ENCODE data around the gene RND1.
"Not testable (repeated sequence)": the region's sequence is repeated elsewhere in the genome, so short reads cannot be mapped to it uniquely, and the experiment has no call there.

The RND1 gene

GRCh38 chr12:48865281-48866051, at the start of gene RND1:
Gene RND1, minus strand, starts transcription at chr12:48865870. Its CDS starts 103 bp downstream, at chr12:48865767.
- H3K27ac ChIP-seq = no peak within 1 kb of the TSS
- H3K27me3 ChIP-seq (replicated peaks) = peaks cover 15% of the 10 kb centered on the region
- DNase-seq = peak; percentile 90
- in situ Hi-C loops (cut with HindIII; ENCODE audit: low pct_ligation_motif_present, low sequenced_read_pairs) = no loop called here
- H3K36me3 ChIP-seq (replicated peaks) = no peaks in the 10 kb centered on the region
- TF ChIP-seq CTCF (IDR thresholded peaks at IDR 0.05; ENCODE audit: low read depth, low read length, missing control alignments) = no peak
- H3K4me3 ChIP-seq (ENCODE audit: low read depth, low read length) = peak within 1 kb of the TSS; percentile 68

- no peaks in the 10 kb centered on the region for H3K36me3 ChIP-seq (replicated peaks)
- no peak overlapping the region for H3K4me3 ChIP-seq (ENCODE audit: low read depth, low read length)
- TF ChIP-seq CTCF (IDR thresholded peaks at IDR 0.05; ENCODE audit: low read depth, low read length, missing control alignments) = no peak
- DNase-seq = no peak
- in situ Hi-C loops (cut with HindIII; ENCODE audit: low pct_ligation_motif_present, low sequenced_read_pairs) = no loop called here
- H3K27ac ChIP-seq = no peak overlapping the region
- H3K27me3 ChIP-seq (replicated peaks) = no peaks in the 10 kb centered on the region
Measured at GRCh38 chr12:48910196-48910595, 44.5 kb upstream of the RND1 start.

GRCh38 chr12:48909698-48910097, 44.0 kb upstream of the RND1 start:
- in situ Hi-C loops (cut with HindIII; ENCODE audit: low pct_ligation_motif_present, low sequenced_read_pairs); H3K27ac ChIP-seq; H3K4me3 ChIP-seq (ENCODE audit: low read depth, low read length); DNase-seq; H3K36me3 ChIP-seq (replicated peaks); H3K27me3 ChIP-seq (replicated peaks): not testable (repeated sequence)

DNA sequence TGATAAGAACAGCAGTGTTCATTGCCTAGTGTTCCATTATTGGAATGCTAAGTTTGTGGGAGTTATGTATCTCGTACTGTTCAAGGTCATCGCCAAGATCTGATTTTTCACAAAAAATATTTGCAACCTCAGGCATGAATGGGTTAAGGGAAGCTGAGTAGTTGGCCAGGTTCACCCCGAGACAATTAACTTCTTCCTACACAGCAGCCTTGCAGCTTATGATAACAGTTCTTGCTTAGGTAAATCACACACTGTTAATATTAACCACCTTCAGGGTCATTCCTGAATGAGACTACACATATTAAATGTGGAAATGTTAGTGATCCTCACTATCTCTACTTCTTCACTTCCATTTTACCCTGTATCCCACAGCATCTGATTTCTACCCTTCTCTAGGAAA, 41.6 kb upstream of the RND1 start:
- H3K36me3 ChIP-seq (replicated peaks) = no peaks in the 10 kb centered on the region
- no peaks in the 10 kb centered on the region for H3K27me3 ChIP-seq (replicated peaks)
- in situ Hi-C loops (cut with HindIII; ENCODE audit: low pct_ligation_motif_present, low sequenced_read_pairs) = no loop called here
- no peak overlapping the region for H3K4me3 ChIP-seq (ENCODE audit: low read depth, low read length)
- no peak for TF ChIP-seq CTCF (IDR thresholded peaks at IDR 0.05; ENCODE audit: low read depth, low read length, missing control alignments)
- H3K27ac ChIP-seq = no peak overlapping the region
- no peak for DNase-seq

- DNase-seq = peak; percentile 81
- in situ Hi-C loops (cut with HindIII; ENCODE audit: low pct_ligation_motif_present, low sequenced_read_pairs) = no loop called here
- H3K4me3 ChIP-seq (ENCODE audit: low read depth, low read length) = peak overlapping the region; percentile 54
- TF ChIP-seq CTCF (IDR thresholded peaks at IDR 0.05; ENCODE audit: low read depth, low read length, missing control alignments) = peak; percentile 84
- no peaks in the 10 kb centered on the region for H3K27me3 ChIP-seq (replicated peaks)
- no peaks in the 10 kb centered on the region for H3K36me3 ChIP-seq (replicated peaks)
- H3K27ac ChIP-seq = no peak overlapping the region
Measured at GRCh38 chr12:48903982-48904411, 38.3 kb upstream of the RND1 start.

DNA sequence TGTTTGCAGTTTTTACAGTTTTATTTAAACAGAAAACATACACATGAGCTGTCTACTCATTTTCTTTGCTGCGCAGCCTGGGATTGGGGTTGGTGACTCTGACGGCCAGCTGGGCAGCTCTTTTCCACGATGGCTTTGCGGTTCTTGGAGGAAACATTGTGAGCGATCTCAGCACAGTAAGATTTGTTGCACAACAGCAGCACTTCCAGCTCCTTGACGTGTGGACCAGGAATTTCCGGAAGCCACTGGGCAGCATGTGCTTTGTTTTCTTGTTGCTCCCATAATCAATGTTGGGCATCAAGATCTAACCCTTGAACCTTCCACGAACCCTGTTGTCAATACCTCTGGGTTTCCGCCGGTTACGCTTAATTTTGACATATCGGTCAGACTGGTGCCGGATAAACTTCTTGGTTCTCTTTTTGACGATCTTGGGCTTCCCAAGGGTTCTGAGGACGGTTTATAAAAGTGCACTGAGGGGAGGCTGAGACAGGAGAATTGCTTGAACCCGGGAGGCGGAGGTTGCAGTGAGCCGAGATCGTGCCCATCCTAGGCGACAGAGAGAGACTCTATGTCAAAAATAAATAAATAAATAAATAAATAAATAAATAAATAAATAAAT, 37.8 kb upstream of the RND1 start:
- Histone ChIP-seq H3K27ac (no peak overlapping the region), H3K36me3 (replicated peaks) (no peaks in the 10 kb centered on the region), H3K27me3 (replicated peaks) (no peaks in the 10 kb centered on the region), H3K4me3 (ENCODE audit: low read depth, low read length) (no peak overlapping the region)
- in situ Hi-C loops (cut with HindIII; ENCODE audit: low pct_ligation_motif_present, low sequenced_read_pairs) = no loop called here
- no peak for TF ChIP-seq CTCF (IDR thresholded peaks at IDR 0.05; ENCODE audit: low read depth, low read length, missing control alignments)
- DNase-seq = no peak

All from brain microvascular endothelial cell (primary cell).